LNCAP (cell line): Measurements from ENCODE around the gene PKDCC.

ENCODE experiments used
- TF ChIP-seq, protein P1 (sequence below): fragments of 450-650 bp; IDR thresholded peaks from 2 replicates; pipeline ENCODE4 v1.5.1; 2017; ENCODE audit warnings: mild to moderate bottlenecking

PKDCC gene

DNA sequence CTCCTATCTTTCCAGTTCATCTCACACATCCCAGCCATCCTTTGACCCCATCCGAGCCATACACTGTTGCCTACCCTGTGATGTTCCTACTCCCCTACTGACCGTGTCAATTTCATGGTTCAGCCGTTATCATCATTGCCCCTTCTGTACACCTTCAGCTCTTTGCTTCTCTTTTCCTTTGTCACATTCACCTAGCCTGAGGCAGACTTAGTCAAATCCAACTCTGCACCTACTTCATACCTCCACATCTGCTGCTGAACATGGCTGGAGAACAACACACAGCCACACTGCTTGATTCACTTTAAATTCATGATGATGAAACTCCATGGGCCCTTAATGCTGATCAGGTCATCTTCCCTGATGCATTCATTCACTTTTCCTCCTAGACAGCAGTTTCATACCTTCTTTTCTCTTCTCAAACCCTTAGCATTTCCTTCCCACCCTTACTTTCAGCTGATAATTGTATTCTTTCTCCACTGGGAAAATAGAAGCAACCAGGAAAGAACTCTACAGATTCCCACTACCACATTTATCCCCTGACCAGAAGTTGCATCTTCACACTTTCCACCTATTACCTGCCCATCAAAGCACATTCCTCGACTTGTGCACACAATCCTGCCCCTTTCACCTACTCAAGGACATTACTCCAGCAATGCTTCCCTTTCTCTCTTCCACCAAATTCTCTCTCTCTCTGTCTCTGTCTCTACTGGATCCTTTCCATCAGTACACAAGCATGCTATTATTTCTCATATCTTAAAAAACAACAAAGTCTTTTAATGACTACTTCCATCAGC, 59.6 kb downstream of the PKDCC start:
- TF ChIP-seq, protein P1, sequence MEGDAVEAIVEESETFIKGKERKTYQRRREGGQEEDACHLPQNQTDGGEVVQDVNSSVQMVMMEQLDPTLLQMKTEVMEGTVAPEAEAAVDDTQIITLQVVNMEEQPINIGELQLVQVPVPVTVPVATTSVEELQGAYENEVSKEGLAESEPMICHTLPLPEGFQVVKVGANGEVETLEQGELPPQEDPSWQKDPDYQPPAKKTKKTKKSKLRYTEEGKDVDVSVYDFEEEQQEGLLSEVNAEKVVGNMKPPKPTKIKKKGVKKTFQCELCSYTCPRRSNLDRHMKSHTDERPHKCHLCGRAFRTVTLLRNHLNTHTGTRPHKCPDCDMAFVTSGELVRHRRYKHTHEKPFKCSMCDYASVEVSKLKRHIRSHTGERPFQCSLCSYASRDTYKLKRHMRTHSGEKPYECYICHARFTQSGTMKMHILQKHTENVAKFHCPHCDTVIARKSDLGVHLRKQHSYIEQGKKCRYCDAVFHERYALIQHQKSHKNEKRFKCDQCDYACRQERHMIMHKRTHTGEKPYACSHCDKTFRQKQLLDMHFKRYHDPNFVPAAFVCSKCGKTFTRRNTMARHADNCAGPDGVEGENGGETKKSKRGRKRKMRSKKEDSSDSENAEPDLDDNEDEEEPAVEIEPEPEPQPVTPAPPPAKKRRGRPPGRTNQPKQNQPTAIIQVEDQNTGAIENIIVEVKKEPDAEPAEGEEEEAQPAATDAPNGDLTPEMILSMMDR: no peak
